HL-60 (cell line): Measurements from ENCODE around the gene C22orf15.

Source experiments
- DNase-seq, 2 experiments: peaks; one replicate each; pipeline ENCODE4 v3.0.0-alpha.2; 2010 to 2020; ENCODE audit warnings: low read depth in 1 of 2, low spot score in 1 of 2
- H3K27ac ChIP-seq: fragments of 250-450 bp; sonication (Bioruptor Pico); replicated peaks from 2 replicates; pipeline ENCODE4 v1.5.1; 2020; ENCODE audit warnings: mild to moderate bottlenecking, moderate library complexity
- H3K27me3 ChIP-seq: fragments of 250-450 bp; sonication (Bioruptor Pico); 2 replicates; pipeline ENCODE4 v1.5.1; 2021; ENCODE audit warnings: mild to moderate bottlenecking, moderate library complexity; ENCODE audit not compliant: insufficient read depth, poor library complexity, severe bottlenecking
- H3K4me3 ChIP-seq: replicated peaks from 2 replicates; pipeline ENCODE4 v1.5.1; 2011; ENCODE audit warnings: mild to moderate bottlenecking, control low read depth, low read length; ENCODE audit not compliant: insufficient read depth
- CTCF ChIP-seq: IDR thresholded peaks from one replicate; pipeline ENCODE4 v1.5.1; 2011; ENCODE audit warnings: low read length, control low read depth, inconsistent platforms; ENCODE audit not compliant: insufficient read depth
- GABPA ChIP-seq: IDR thresholded peaks from 2 replicates; pipeline ENCODE4 v1.6.1; 2012; ENCODE audit warnings: low read depth
- POLR2AphosphoS5 ChIP-seq: IDR thresholded peaks from 2 replicates; pipeline ENCODE4 v1.6.1; 2012; ENCODE audit warnings: low read depth
- SPI1 ChIP-seq: IDR thresholded peaks from 2 replicates; pipeline ENCODE4 v1.6.1; 2012; ENCODE audit warnings: low read depth, mild to moderate bottlenecking, borderline replicate concordance
- TF ChIP-seq, protein P1 (sequence below): IDR thresholded peaks from 2 replicates; pipeline ENCODE4 v1.6.1; 2012; ENCODE audit warnings: low read depth; ENCODE audit not compliant: insufficient replicate concordance

The C22orf15 gene

DNA sequence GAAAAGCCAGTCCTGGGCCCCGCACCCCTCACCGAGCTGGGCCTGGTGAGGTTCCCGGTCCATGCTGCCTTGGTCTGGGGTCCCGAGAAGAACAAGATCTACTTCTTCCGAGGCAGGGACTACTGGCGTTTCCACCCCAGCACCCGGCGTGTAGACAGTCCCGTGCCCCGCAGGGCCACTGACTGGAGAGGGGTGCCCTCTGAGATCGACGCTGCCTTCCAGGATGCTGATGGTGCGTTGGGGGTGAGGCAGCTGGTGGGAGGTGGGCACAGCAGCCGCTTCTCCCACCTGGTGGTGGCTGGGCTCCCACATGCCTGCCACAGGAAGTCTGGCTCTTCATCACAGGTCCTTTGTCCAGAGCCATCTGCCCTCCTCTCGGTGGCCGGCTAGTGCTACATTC, 19.5 kb downstream of the C22orf15 start:
- no peak for DNase-seq
- H3K27ac ChIP-seq = no peak overlapping the region
- H3K27me3 ChIP-seq = no peaks in the 10 kb centered on the region
- TF ChIP-seq SPI1 = no peak
- TF ChIP-seq, protein P1, sequence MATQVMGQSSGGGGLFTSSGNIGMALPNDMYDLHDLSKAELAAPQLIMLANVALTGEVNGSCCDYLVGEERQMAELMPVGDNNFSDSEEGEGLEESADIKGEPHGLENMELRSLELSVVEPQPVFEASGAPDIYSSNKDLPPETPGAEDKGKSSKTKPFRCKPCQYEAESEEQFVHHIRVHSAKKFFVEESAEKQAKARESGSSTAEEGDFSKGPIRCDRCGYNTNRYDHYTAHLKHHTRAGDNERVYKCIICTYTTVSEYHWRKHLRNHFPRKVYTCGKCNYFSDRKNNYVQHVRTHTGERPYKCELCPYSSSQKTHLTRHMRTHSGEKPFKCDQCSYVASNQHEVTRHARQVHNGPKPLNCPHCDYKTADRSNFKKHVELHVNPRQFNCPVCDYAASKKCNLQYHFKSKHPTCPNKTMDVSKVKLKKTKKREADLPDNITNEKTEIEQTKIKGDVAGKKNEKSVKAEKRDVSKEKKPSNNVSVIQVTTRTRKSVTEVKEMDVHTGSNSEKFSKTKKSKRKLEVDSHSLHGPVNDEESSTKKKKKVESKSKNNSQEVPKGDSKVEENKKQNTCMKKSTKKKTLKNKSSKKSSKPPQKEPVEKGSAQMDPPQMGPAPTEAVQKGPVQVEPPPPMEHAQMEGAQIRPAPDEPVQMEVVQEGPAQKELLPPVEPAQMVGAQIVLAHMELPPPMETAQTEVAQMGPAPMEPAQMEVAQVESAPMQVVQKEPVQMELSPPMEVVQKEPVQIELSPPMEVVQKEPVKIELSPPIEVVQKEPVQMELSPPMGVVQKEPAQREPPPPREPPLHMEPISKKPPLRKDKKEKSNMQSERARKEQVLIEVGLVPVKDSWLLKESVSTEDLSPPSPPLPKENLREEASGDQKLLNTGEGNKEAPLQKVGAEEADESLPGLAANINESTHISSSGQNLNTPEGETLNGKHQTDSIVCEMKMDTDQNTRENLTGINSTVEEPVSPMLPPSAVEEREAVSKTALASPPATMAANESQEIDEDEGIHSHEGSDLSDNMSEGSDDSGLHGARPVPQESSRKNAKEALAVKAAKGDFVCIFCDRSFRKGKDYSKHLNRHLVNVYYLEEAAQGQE = no peak
- TF ChIP-seq CTCF = no peak
- H3K4me3 ChIP-seq = no peak overlapping the region

GRCh38 chr22:23782703-23783102, 19.9 kb downstream of the C22orf15 start:
- DNase-seq = no peak
- TF ChIP-seq, protein P1 = no peak
- TF ChIP-seq CTCF = no peak
- no peak for TF ChIP-seq GABPA
- no peak for TF ChIP-seq SPI1
- no peak for TF ChIP-seq POLR2AphosphoS5
- no peaks in the 10 kb centered on the region for H3K27me3 ChIP-seq
- H3K27ac ChIP-seq = no peak overlapping the region
- H3K4me3 ChIP-seq = no peak overlapping the region

DNA sequence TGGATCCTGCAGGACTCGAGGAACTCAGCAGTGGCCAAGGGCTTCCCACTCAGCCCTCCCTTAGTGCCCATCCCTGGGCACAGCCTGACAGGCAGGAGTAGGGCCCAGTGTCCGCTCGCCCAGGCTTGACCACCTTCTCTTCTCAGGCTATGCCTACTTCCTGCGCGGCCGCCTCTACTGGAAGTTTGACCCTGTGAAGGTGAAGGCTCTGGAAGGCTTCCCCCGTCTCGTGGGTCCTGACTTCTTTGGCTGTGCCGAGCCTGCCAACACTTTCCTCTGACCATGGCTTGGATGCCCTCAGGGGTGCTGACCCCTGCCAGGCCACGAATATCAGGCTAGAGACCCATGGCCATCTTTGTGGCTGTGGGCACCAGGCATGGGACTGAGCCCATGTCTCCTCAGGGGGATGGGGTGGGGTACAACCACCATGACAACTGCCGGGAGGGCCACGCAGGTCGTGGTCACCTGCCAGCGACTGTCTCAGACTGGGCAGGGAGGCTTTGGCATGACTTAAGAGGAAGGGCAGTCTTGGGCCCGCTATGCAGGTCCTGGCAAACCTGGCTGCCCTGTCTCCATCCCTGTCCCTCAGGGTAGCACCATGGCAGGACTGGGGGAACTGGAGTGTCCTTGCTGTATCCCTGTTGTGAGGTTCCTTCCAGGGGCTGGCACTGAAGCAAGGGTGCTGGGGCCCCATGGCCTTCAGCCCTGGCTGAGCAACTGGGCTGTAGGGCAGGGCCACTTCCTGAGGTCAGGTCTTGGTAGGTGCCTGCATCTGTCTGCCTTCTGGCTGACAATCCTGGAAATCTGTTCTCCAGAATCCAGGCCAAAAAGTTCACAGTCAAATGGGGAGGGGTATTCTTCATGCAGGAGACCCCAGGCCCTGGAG, 20.7 kb downstream of the C22orf15 start:
- H3K4me3 ChIP-seq = no peak overlapping the region
- TF ChIP-seq SPI1 (no peak), POLR2AphosphoS5 (no peak), CTCF (no peak), GABPA (no peak)
- TF ChIP-seq, protein P1 = no peak
- H3K27me3 ChIP-seq = no peaks in the 10 kb centered on the region
- no peak for DNase-seq
- no peak overlapping the region for H3K27ac ChIP-seq
